GM10248 (cell line): Measurements from ENCODE around the gene PNPLA6.

Experiments
- CTCF ChIA-PET: fragments of 300-600 bp; sonication (Branson Sonifier 250); formaldehyde crosslinking; extraction: SDS; loops from one replicate; lab custom pipeline; 2021; ENCODE audit warnings: antibody characterized with exemption; lab: Yijun Ruan, JAX
- POLR2A ChIA-PET: fragments of 350-650 bp; sonication (Branson Sonifier 250); formaldehyde crosslinking; extraction: SDS; loops from one replicate; lab custom pipeline; 2020; ENCODE audit warnings: antibody characterized with exemption; lab: Yijun Ruan, JAX
- DNase-seq: peaks from one replicate; pipeline ENCODE4 v3.0.0; 2012; ENCODE audit errors: extremely low spot score
- CTCF ChIP-seq: IDR thresholded peaks from 2 replicates; pipeline ENCODE4 v1.5.1; 2012; ENCODE audit warnings: mild to moderate bottlenecking, low read depth; ENCODE audit errors: extremely low read depth, missing control alignments, control extremely low read depth

The PNPLA6 gene

GRCh38 chr19:7521551-7522071, 13.9 kb upstream of the PNPLA6 start:
- DNase-seq: no peak
- TF ChIP-seq CTCF: no peak
- ChIA-PET CTCF (interaction anchor here (1.5 to 1.9 kb wide), 2 partner anchors 10 to 47 kb away, joined by 5 to 8 read pairs; no protein-coding TSS in a partner anchor), POLR2A (interaction anchor here (4.0 kb wide), 1 partner anchor 12 kb away, joined by 16 read pairs; the partner anchor contains the start of gene PNPLA6)

- TF ChIP-seq CTCF: no peak
- POLR2A ChIA-PET: interaction anchor here (4.0 kb wide), 1 partner anchor 12 kb away, joined by 16 read pairs; the partner anchor contains the start of gene PNPLA6
- DNase-seq: peak; percentile 100
- CTCF ChIA-PET: interaction anchor here (1.1 to 2.0 kb wide), 7 partner anchors 9 to 278 kb away, joined by 3 to 8 read pairs (median 4); a partner anchor contains a TSS
Measured at GRCh38 chr19:7522072-7522922, 13.2 kb upstream of the PNPLA6 start, which contains the start of gene MCOLN1. TSS of gene MCOLN1 (plus strand) at chr19:7522624. CDS start at chr19:7522751, 127 bp downstream.

- POLR2A ChIA-PET: interaction anchor here (0.6 to 4.0 kb wide), 2 partner anchors 11 to 1803 kb away, joined by 9 to 16 read pairs; partner anchors contain the start of genes CATSPERD, LONP1 and PNPLA6
- CTCF ChIA-PET: interaction anchor here (1.1 to 2.0 kb wide), 7 partner anchors 9 to 277 kb away, joined by 3 to 8 read pairs (median 4); a partner anchor contains a TSS
- no peak for TF ChIP-seq CTCF
- no peak for DNase-seq
Measured at GRCh38 chr19:7522923-7523667, 12.4 kb upstream of the PNPLA6 start.

GRCh38 chr19:7524523-7524922, 11.0 kb upstream of the PNPLA6 start:
- ChIA-PET POLR2A (interaction anchor here (4.0 kb wide), 1 partner anchor 9 kb away, joined by 16 read pairs; the partner anchor contains the start of gene PNPLA6), CTCF (no interaction called here)
- DNase-seq: no peak
- no peak for TF ChIP-seq CTCF

- POLR2A ChIA-PET: interaction anchor here (4.0 kb wide), 1 partner anchor 9 kb away, joined by 16 read pairs; the partner anchor contains the start of gene PNPLA6
- CTCF ChIA-PET: no interaction called here
- no peak for DNase-seq
- TF ChIP-seq CTCF: no peak
Measured at GRCh38 chr19:7524992-7525739, 10.4 kb upstream of the PNPLA6 start.
